Stimulated activated CD4-positive, alpha-beta T cell treated with anti-CD3 and anti-CD28 coated beads, Interleukin-2, amount 100 ng/mL, for 24 hours (primary cell): ENCODE data around the gene KIAA0408.

ENCODE experiments used
- DNase-seq, 2 donors: peaks; one replicate each; pipeline ENCODE4 v3.0.0-alpha.2; 2020

Gene KIAA0408

GRCh38 chr6:127459231-127459641 lies at the start of gene KIAA0408:
KIAA0408 (minus strand) TSS chr6:127459389; CDS start chr6:127453981, 5,408 bp downstream.
- DNase-seq: no peak

- no peak for DNase-seq
Observed at GRCh38 chr6:127506894-127507293, 47.7 kb upstream of the KIAA0408 start.

- no peak for DNase-seq
Observed at GRCh38 chr6:127503022-127503421, 43.8 kb upstream of the KIAA0408 start.

- no peak for DNase-seq
Observed at GRCh38 chr6:127497410-127497809, 38.2 kb upstream of the KIAA0408 start.

- DNase-seq: no peak
Observed at GRCh38 chr6:127496471-127496870, 37.3 kb upstream of the KIAA0408 start.

GRCh38 chr6:127494240-127494767 lies 35.1 kb upstream of the KIAA0408 start:
- no peak for DNase-seq

GRCh38 chr6:127489248-127489647 lies 30.1 kb upstream of the KIAA0408 start:
- DNase-seq: no peak

GRCh38 chr6:127486934-127487333 lies 27.7 kb upstream of the KIAA0408 start:
- DNase-seq: no peak

GRCh38 chr6:127484212-127484863 lies 25.1 kb upstream of the KIAA0408 start:
- DNase-seq: no peak

- no peak for DNase-seq
Observed at GRCh38 chr6:127483399-127484055, 24.3 kb upstream of the KIAA0408 start.

GRCh38 chr6:127482325-127482724 lies 23.1 kb upstream of the KIAA0408 start:
- DNase-seq: no peak

GRCh38 chr6:127481628-127482027 lies 22.4 kb upstream of the KIAA0408 start:
- no peak for DNase-seq

- no peak for DNase-seq
Observed at GRCh38 chr6:127481111-127481510, 21.9 kb upstream of the KIAA0408 start.

GRCh38 chr6:127477658-127478057 lies 18.5 kb upstream of the KIAA0408 start:
- DNase-seq: no peak

GRCh38 chr6:127475823-127476176 lies 16.6 kb upstream of the KIAA0408 start:
- no peak for DNase-seq

GRCh38 chr6:127475135-127475822 lies 16.1 kb upstream of the KIAA0408 start:
- no peak for DNase-seq

GRCh38 chr6:127471379-127472255 lies 12.4 kb upstream of the KIAA0408 start:
- no peak for DNase-seq

- DNase-seq: no peak
Observed at GRCh38 chr6:127468936-127469335, 9.7 kb upstream of the KIAA0408 start.

- DNase-seq: no peak
Observed at GRCh38 chr6:127466416-127466815, 7.2 kb upstream of the KIAA0408 start.

GRCh38 chr6:127464881-127465459 lies 5.8 kb upstream of the KIAA0408 start:
- peak; percentile 71 to 77 for DNase-seq

- DNase-seq: no peak
Observed at GRCh38 chr6:127464161-127464880, 5.1 kb upstream of the KIAA0408 start.

GRCh38 chr6:127463056-127463455 lies 3.9 kb upstream of the KIAA0408 start:
- no peak for DNase-seq
